Activated B cell treated with CpG ODN at 0.5 μM for 24 hours (primary cell): ENCODE measurements around the gene H19. TPM values are rescaled to one million over a fixed set of nuclear protein-coding genes. Genes with fewer than 3 reads are reported as not detected.

Experiments used
- ATAC-seq: fragments of 200-7000 bp; cut with Tn5 transposase; one replicate; pipeline ENCODE4 v1.10.0; 2021; ENCODE audit warnings: low read depth, mild to moderate bottlenecking, moderate library complexity
- CTCF ChIA-PET: fragments of 350-600 bp; sonication (Branson Sonifier 250); formaldehyde crosslinking; loops from one replicate; lab custom pipeline; 2021; ENCODE audit warnings: antibody characterized with exemption; lab: Charles Lee
- POLR2A ChIA-PET: fragments of 350-600 bp; sonication (Branson Sonifier 250); formaldehyde crosslinking; loops from one replicate; lab custom pipeline; 2021; ENCODE audit warnings: antibody characterized with exemption; lab: Charles Lee
- DNase-seq: peaks from one replicate; pipeline ENCODE4 v3.0.0; 2022
- H3K27ac Mint-ChIP-seq: one replicate; pipeline ENCODE4 v1.8.0; 2020; ENCODE audit warnings: mixed read lengths
- H3K27me3 Mint-ChIP-seq: one replicate; pipeline ENCODE4 v1.8.0; 2021; ENCODE audit warnings: mixed read lengths
- H3K36me3 Mint-ChIP-seq: one replicate; pipeline ENCODE4 v1.8.0; 2021; ENCODE audit warnings: low read depth, mixed read lengths
- H3K4me1 Mint-ChIP-seq: one replicate; pipeline ENCODE4 v1.8.0; 2021; ENCODE audit warnings: mixed read lengths
- H3K4me3 Mint-ChIP-seq: one replicate; pipeline ENCODE4 v1.8.0; 2020; ENCODE audit warnings: mild to moderate bottlenecking, mixed read lengths
- H3K9me3 Mint-ChIP-seq: one replicate; pipeline ENCODE4 v1.8.0; 2020; ENCODE audit warnings: mixed read lengths
- CTCF ChIP-seq: fragments of 200-600 bp; IDR thresholded peaks from one replicate; pipeline ENCODE4 v1.8.0; 2022; ENCODE audit warnings: antibody characterized with exemption, mild to moderate bottlenecking
- intact Hi-C: fragments of 100-400 bp; cut with micrococcal nuclease; formaldehyde crosslinking; loops from one replicate; pipeline ENCODE4 v1.15.1; 2024
- total RNA-seq: library from RNA; stranded (reverse); gene quantifications from 2 replicates; pipeline ENCODE4 v1.2.3, GENCODE V29; 2022

The H19 gene
- total RNA-seq, 1 donor from 2014 or later: not detected

GRCh38 chr11:2035382-2035781 lies 37.7 kb upstream of the H19 start:
- TF ChIP-seq CTCF: no peak
- Mint-ChIP-seq H3K4me3 (no peak overlapping the region), H3K27ac (no peak overlapping the region), H3K4me1 (no peaks in the 10 kb centered on the region), H3K27me3 (no peaks in the 10 kb centered on the region), H3K36me3 (no peaks in the 10 kb centered on the region), H3K9me3 (no peaks in the 10 kb centered on the region)
- CTCF ChIA-PET: interaction anchor here (0.8 to 8.4 kb wide), 3 partner anchors 115 to 341 kb away, joined by 3 to 184 read pairs (median 3); no protein-coding TSS in a partner anchor
- no peak for ATAC-seq
- POLR2A ChIA-PET: interaction anchor here (4.2 kb wide), 1 partner anchor 116 kb away, joined by 14 read pairs; no protein-coding TSS in a partner anchor
- DNase-seq: no peak
- intact Hi-C loops: no loop called here

GRCh38 chr11:2031058-2031457 lies 33.4 kb upstream of the H19 start:
- TF ChIP-seq CTCF: no peak
- DNase-seq (no peak), ATAC-seq (no peak)
- CTCF ChIA-PET: no interaction called here
- no peaks in the 10 kb centered on the region for H3K27me3 Mint-ChIP-seq
- no peaks in the 10 kb centered on the region for H3K9me3 Mint-ChIP-seq
- H3K4me1 Mint-ChIP-seq: no peaks in the 10 kb centered on the region
- H3K27ac Mint-ChIP-seq: no peak overlapping the region
- intact Hi-C loops: no loop called here
- H3K4me3 Mint-ChIP-seq: no peak overlapping the region
- no peaks in the 10 kb centered on the region for H3K36me3 Mint-ChIP-seq
- POLR2A ChIA-PET: no interaction called here

GRCh38 chr11:2027708-2028107 lies 30.1 kb upstream of the H19 start:
- Mint-ChIP-seq H3K36me3 (no peaks in the 10 kb centered on the region), H3K27ac (no peak overlapping the region), H3K4me1 (no peaks in the 10 kb centered on the region), H3K27me3 (no peaks in the 10 kb centered on the region), H3K4me3 (no peak overlapping the region), H3K9me3 (no peaks in the 10 kb centered on the region)
- intact Hi-C loops: no loop called here
- ChIA-PET CTCF (interaction anchor here (1.3 kb wide), 1 partner anchor 124 kb away, joined by 6 read pairs; no protein-coding TSS in a partner anchor), POLR2A (no interaction called here)
- DNase-seq (no peak), ATAC-seq (no peak)
- TF ChIP-seq CTCF: no peak

- intact Hi-C loops: no loop called here
- CTCF ChIA-PET: no interaction called here
- H3K27me3 Mint-ChIP-seq: no peaks in the 10 kb centered on the region
- TF ChIP-seq CTCF: no peak
- no peaks in the 10 kb centered on the region for H3K4me1 Mint-ChIP-seq
- ATAC-seq: no peak
- no peaks in the 10 kb centered on the region for H3K36me3 Mint-ChIP-seq
- H3K9me3 Mint-ChIP-seq: no peaks in the 10 kb centered on the region
- no peak overlapping the region for H3K4me3 Mint-ChIP-seq
- no peak overlapping the region for H3K27ac Mint-ChIP-seq
- POLR2A ChIA-PET: no interaction called here
- no peak for DNase-seq
These were observed 17.4 kb upstream of the H19 start for GRCh38 chr11:2015025-2015424.

GRCh38 chr11:2012440-2012839 lies 14.8 kb upstream of the H19 start:
- no peaks in the 10 kb centered on the region for H3K9me3 Mint-ChIP-seq
- ATAC-seq (no peak), DNase-seq (no peak)
- H3K27ac Mint-ChIP-seq: no peak overlapping the region
- POLR2A ChIA-PET: no interaction called here
- H3K36me3 Mint-ChIP-seq: no peaks in the 10 kb centered on the region
- intact Hi-C loops: no loop called here
- no peaks in the 10 kb centered on the region for H3K4me1 Mint-ChIP-seq
- TF ChIP-seq CTCF: no peak
- CTCF ChIA-PET: no interaction called here
- no peak overlapping the region for H3K4me3 Mint-ChIP-seq
- H3K27me3 Mint-ChIP-seq: no peaks in the 10 kb centered on the region
